ENCODE measurements around the gene POLH.
"Not testable (repeated sequence)": the region's sequence is repeated elsewhere in the genome, so short reads cannot be mapped to it uniquely, and the experiment has no call there.

Gene POLH

GRCh38 chr6:43647613-43648012, 71.6 kb downstream of the POLH start:
- TF ChIP-seq SUZ12 (IDR thresholded peaks at IDR 0.05; ENCODE audit: extremely low read depth, insufficient read depth, insufficient read length) (no peak), YY1 (IDR thresholded peaks at IDR 0.05; ENCODE audit: insufficient read depth, insufficient read length) (no peak)
- H3K4me1 ChIP-seq (ENCODE audit: insufficient read depth, insufficient read length): no peaks in the 10 kb centered on the region
- H3K36me3 ChIP-seq (ENCODE audit: insufficient read depth, insufficient read length, low read length): peaks cover 1% of the 10 kb centered on the region
- no peak for DNase-seq (ENCODE audit: low read depth, low spot score)
- H3K9ac ChIP-seq (ENCODE audit: insufficient read length, low read depth): no peak overlapping the region
- H3K27me3 ChIP-seq (ENCODE audit: insufficient read depth, insufficient read length): no peaks in the 10 kb centered on the region
- H3K4me3 ChIP-seq (ENCODE audit: insufficient read length, low read depth): no peak overlapping the region
- H3K9me3 ChIP-seq (ENCODE audit: insufficient read depth, low read length): no peaks in the 10 kb centered on the region

- TF ChIP-seq SUZ12 (IDR thresholded peaks at IDR 0.05; ENCODE audit: extremely low read depth, insufficient read depth, insufficient read length): no peak
- TF ChIP-seq YY1 (IDR thresholded peaks at IDR 0.05; ENCODE audit: insufficient read depth, insufficient read length): no peak
- TF ChIP-seq ZNF274 (IDR thresholded peaks at IDR 0.05; ENCODE audit: low read depth, low read length): no peak
- H3K36me3 ChIP-seq (ENCODE audit: insufficient read depth, insufficient read length, low read length): no peaks in the 10 kb centered on the region
- H3K9ac ChIP-seq (ENCODE audit: insufficient read length, low read depth): no peak overlapping the region
- H3K9me3 ChIP-seq (ENCODE audit: insufficient read depth, low read length): no peaks in the 10 kb centered on the region
- no peaks in the 10 kb centered on the region for H3K4me1 ChIP-seq (ENCODE audit: insufficient read depth, insufficient read length)
- DNase-seq (ENCODE audit: low read depth, low spot score): no peak
- H3K27me3 ChIP-seq (ENCODE audit: insufficient read depth, insufficient read length): no peaks in the 10 kb centered on the region
- no peak overlapping the region for H3K4me3 ChIP-seq (ENCODE audit: insufficient read length, low read depth)
These were observed 72.3 kb downstream of the POLH start for GRCh38 chr6:43648248-43648647.

- DNase-seq (ENCODE audit: low read depth, low spot score); H3K27me3 ChIP-seq (ENCODE audit: insufficient read depth, insufficient read length); H3K9me3 ChIP-seq (ENCODE audit: insufficient read depth, low read length); H3K36me3 ChIP-seq (ENCODE audit: insufficient read depth, insufficient read length, low read length); H3K4me1 ChIP-seq (ENCODE audit: insufficient read depth, insufficient read length); H3K9ac ChIP-seq (ENCODE audit: insufficient read length, low read depth); H3K4me3 ChIP-seq (ENCODE audit: insufficient read length, low read depth): not testable (repeated sequence)
These were observed 76.8 kb downstream of the POLH start for GRCh38 chr6:43652822-43653221.

- Histone ChIP-seq H3K36me3 (ENCODE audit: insufficient read depth, insufficient read length, low read length) (no peaks in the 10 kb centered on the region), H3K27me3 (ENCODE audit: insufficient read depth, insufficient read length) (no peaks in the 10 kb centered on the region), H3K4me3 (ENCODE audit: insufficient read length, low read depth) (no peak overlapping the region), H3K9ac (ENCODE audit: insufficient read length, low read depth) (no peak overlapping the region), H3K4me1 (ENCODE audit: insufficient read depth, insufficient read length) (peaks cover 3% of the 10 kb centered on the region), H3K9me3 (ENCODE audit: insufficient read depth, low read length) (peaks cover 7% of the 10 kb centered on the region; the same call in 1 of the 2 replicates)
- TF ChIP-seq YY1 (IDR thresholded peaks at IDR 0.05; ENCODE audit: insufficient read depth, insufficient read length) (no peak), ZNF274 (IDR thresholded peaks at IDR 0.05; ENCODE audit: low read depth, low read length) (no peak), SUZ12 (IDR thresholded peaks at IDR 0.05; ENCODE audit: extremely low read depth, insufficient read depth, insufficient read length) (no peak)
- no peak for DNase-seq (ENCODE audit: low read depth, low spot score)
These were observed 81.3 kb downstream of the POLH start for GRCh38 chr6:43657221-43657802.

- peaks cover 7% of the 10 kb centered on the region; the same call in 1 of the 2 replicates for H3K9me3 ChIP-seq (ENCODE audit: insufficient read depth, low read length)
- TF ChIP-seq ZNF274 (IDR thresholded peaks at IDR 0.05; ENCODE audit: low read depth, low read length): no peak
- no peak for TF ChIP-seq SUZ12 (IDR thresholded peaks at IDR 0.05; ENCODE audit: extremely low read depth, insufficient read depth, insufficient read length)
- no peak for TF ChIP-seq YY1 (IDR thresholded peaks at IDR 0.05; ENCODE audit: insufficient read depth, insufficient read length)
These were observed 82.2 kb downstream of the POLH start for GRCh38 chr6:43658161-43658560.

GRCh38 chr6:43662948-43663347, 87.0 kb downstream of the POLH start:
- H3K27me3 ChIP-seq (ENCODE audit: insufficient read depth, insufficient read length); H3K4me1 ChIP-seq (ENCODE audit: insufficient read depth, insufficient read length); H3K36me3 ChIP-seq (ENCODE audit: insufficient read depth, insufficient read length, low read length); H3K9ac ChIP-seq (ENCODE audit: insufficient read length, low read depth); DNase-seq (ENCODE audit: low read depth, low spot score); H3K9me3 ChIP-seq (ENCODE audit: insufficient read depth, low read length); H3K4me3 ChIP-seq (ENCODE audit: insufficient read length, low read depth): not testable (repeated sequence)

More at GRCh38 chr6:43658161-43658560, 82.2 kb downstream of the POLH start:
- Histone ChIP-seq H3K4me3 (ENCODE audit: insufficient read length, low read depth) (no peak overlapping the region), H3K36me3 (ENCODE audit: insufficient read depth, insufficient read length, low read length) (no peaks in the 10 kb centered on the region), H3K27me3 (ENCODE audit: insufficient read depth, insufficient read length) (no peaks in the 10 kb centered on the region), H3K9ac (ENCODE audit: insufficient read length, low read depth) (no peak overlapping the region), H3K4me1 (ENCODE audit: insufficient read depth, insufficient read length) (peaks cover 3% of the 10 kb centered on the region)
- DNase-seq (ENCODE audit: low read depth, low spot score): no peak

Measured in NT2/D1 (cell line).